T-helper 9 cell (primary cell): ENCODE measurements around the gene C9orf43.
"Not testable (repeated sequence)": the region's sequence is repeated elsewhere in the genome, so short reads cannot be mapped to it uniquely, and the experiment has no call there.

ENCODE experiments used
- DNase-seq: peaks from one replicate; pipeline ENCODE4 v3.0.0-alpha.2; 2020

The C9orf43 gene

DNA sequence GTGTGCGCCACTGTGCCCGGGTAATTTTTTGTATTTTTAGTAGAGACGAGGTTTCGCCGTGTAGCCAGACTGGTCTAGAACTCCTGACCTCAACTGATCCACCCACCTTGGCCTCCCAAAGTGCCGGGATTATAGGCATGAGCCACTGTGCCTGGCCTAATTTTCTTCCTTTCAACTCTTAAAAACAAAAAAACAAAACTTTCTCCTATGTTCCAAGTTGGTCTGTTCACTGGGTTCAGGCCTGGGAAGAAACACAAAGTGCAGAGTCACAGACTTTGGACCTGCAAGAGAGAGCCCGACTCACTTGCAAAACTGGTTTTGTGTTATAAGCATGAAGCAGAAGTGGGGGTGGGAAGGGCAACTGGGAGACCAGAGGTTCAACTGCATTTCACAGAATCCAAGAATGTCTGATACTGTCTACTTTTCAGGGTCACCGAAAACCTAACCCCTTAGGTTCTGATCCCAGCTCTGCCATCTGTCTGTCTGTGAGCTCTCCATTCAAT, 28.6 kb upstream of the C9orf43 start:
- no peak for DNase-seq

DNA sequence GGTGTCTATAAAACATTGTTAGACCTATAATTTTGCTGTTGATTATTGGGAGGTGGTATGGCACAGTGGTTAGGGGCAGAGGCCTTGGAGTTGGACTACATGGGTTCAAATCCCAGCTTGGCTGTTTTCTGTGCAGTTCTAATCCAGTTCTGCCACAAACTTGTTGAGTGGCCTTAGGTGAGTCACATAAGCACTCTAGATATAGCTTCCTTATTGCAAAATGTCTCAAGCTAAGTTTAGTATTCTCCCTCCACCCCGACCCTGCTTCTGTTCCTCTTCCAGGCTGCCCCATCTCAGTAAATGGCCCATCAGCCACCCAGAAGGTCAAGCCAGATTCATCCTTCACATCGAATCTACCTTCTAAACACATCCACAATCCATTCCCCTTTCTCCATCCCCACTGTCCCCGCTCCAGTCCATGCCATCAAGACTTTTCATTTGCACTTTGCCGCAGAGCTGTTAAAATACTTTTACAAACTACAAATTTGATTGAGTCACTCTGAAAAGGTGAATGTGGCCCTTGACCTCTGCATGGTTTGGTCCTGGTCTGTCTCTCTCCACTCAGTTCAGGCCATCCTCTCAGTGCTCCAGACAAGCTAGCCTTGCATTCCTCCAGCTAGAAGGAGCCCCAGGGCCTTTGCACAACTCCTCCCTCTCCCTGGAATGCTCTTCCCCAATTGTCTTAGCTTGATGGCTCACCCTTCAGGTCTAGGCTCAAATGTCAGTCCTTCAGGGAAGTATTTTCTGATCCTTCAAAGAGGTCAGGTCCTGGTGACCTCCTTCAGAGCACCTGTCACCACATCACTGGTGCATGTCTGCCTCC, 23.8 kb upstream of the C9orf43 start:
- DNase-seq, result no peak

DNA sequence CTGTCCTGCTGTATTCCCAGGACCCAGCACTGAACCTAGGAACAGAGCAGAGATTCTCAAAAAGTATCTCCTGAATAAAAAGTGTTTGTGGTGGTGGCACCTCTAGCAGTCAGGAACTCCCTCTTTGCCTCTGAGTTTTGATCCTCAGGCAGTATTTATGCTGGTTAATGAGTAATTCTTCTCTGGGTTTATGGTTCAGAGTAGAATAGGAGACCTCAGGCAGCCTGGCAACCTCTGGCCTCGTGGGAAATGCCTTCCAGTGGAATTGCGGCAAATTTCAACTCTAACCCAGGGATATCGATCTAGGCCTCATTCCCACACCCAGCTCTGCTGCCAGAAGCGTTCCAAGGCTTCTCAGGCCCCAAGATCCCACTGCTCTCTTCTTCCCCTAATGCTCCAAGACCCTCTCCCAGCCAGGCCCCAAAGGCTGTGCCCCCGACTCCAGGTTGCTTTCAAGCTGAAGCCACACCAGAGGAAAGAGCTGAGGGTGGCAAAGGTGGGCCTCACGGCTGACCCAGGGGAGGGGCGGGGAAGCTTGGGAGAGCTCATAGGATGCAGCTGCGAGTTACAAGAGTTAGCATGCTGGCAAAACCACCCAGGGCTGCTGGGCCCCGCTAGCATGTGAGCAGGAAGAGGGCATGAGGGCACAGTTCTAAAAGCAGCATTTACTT, 22.9 kb upstream of the C9orf43 start:
- no peak for DNase-seq

DNA sequence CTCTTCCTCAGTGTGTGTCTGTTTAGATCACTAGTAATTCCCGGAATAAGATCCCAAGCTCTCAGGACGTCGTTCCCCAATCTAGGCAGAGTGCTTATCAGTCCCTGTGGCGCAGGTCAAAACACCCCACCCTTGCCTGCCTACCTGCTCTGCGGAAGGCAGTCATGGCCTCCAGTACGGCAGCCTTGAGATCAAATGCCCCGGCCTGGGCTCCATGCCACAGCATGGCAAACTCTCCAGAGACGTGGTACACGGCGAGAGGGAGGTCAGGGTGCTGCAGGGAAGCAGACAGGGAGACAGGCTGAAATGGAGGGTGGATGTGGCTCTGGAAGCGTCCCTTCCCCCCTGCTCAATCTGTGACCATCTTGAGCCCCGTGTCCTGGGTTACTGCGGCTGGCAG, 21.7 kb upstream of the C9orf43 start:
- DNase-seq, result no peak

DNA sequence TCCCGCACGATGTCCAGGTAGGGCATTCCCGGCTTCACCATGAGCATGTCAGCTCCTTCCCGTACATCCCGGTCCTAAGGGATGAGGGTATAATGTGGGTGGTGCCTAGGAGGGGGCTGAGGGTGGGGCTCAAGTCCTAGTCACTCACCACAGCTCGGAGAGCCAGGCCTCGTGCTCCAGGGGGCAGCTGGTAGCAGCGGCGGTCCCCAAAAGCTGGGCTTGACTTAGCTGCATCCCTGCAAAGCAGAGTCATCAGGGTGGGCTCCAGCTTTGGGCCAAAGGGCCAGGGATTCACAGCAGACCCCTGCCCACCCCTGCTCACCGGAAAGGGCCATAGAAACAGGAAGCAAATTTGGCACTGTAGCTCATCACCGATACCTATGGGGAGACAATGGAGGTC, 21.1 kb upstream of the C9orf43 start:
- DNase-seq, result no peak

DNA sequence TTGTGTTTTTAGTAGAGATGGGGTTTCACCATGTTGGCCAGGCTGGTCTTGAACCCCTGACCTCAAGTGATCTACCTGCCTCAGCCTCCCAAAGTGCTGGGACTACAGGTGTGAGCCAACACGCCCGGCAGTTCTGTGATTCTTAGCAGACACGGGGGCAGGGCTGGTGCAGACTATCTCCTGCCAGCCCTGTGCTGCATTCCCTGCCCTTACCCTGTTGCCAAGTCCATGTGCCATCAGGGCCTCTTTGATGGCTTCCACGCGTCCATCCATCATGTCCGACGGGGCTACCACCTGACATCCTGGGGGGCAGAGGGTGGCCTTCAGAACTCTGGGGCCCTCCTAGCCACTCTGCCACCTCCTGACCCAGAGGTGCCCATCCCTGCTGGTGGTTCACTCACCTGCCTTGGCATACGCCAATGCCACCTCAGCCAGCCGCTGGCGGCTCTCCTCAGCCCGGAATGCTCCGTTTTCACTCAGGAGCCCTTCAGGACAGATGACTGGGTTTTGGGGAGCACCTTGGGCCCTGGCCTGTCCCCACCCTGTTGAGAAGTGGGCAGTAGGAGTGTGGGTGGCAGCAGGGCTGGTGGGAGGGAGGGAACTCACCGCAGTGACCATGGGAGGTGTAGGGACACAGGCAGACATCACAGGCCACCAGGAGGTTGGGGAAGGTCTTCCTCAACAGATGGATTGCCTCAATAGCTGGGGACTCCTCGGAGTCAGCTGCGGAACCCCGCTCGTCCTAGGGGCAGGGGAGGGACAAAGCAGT, 20.2 kb upstream of the C9orf43 start:
- no peak for DNase-seq

DNA sequence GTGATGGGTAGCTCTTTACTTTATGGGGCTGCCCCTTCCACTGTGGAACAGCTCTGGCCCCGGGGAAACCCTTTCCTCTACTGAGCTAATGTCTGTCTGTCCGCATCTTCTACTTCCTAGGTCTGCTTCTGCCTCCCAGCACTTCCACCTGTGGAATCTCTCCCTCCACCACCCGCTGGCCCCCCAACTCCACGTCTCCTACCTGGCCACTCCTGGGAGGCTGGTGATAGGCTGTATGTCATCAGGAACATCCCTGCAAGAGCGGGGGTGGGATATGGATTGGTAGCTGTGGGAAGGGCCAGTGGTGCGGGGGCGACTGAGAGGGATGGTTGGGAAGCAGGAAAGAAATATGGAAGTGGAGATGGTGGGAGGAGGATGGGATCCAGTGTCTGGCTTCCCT, 18.6 kb upstream of the C9orf43 start:
- no peak for DNase-seq

DNA sequence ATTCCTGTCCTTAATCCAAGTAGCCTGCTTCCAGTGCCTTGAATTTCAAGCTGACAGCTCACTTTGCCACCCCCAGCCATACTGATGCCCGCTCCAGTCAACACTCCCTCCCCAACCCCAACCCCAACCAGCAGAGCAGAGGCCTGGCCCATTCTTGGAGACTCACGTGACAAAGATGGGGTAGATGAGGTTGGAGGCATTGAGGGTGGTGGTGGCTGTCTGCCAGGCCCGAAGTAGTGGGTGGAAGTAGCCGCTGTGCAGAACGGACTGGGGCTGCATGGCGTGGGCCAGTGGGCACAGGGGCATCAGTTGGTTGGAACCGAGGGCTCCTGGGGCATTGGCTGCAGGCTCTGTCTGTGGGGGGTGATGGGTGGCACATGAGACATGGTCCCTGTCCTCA, 17.3 kb upstream of the C9orf43 start:
- DNase-seq, result no peak

DNA sequence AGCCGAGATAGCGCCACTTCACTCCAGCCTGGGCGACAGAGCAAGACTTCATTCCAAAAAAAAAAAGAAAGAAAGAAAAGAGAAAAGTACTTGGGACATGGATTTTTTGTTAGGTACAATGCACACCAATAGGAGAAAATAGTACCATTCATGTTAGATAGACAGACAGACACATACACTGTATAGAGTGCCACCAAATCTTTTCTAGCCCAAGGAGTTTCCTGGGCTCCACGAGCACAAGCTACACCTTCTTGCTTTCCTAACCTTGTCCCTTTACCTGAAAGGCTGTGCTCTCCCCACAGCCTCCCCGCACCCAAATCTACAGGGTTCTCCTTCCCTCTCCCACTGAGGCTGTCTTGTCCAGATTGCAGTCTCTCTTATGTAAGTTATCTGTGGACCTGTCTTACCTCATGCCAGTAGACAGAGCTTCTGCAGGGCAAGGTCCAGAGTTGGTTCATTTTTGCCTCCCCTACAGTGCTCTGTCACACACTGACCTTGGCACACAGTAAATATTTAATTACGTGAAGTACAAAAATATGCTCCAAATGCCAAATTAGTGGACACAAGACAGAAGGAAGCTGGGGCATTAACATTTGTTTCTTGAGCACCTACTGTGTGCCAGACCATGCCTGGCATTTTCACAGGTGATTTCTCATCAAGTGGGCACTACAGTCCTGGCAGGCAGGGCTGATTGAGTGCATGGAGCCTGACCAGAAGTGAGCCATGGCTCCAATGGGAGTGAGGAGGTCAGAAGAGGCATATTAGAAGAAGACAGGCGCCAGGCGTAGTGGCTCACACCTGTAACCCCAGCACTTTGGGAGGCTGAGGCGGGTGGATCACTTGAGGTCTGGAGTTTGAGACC, 15.3 kb upstream of the C9orf43 start:
- no peak for DNase-seq

DNA sequence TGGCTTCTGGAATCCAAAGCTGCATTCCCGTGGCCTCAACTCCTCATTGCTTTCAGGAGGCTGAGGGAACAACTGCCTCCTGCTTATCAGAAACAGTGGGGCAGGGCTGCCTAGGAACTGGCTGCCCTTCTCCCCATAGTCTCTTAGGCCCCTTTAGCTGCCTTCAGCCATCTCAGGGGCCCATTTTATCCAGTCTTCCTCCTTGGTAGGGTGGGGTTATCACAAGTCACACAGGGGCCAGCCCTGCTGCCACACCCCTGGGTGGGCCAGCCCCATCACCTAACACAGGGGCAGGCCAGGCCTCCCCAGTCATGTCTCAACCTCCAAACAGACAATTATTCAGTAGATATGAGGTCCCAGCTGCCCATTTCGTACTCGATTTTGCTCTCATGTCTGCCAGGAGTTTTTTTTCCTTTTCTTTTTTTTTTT, 13.3 kb upstream of the C9orf43 start:
- no peak for DNase-seq

DNA sequence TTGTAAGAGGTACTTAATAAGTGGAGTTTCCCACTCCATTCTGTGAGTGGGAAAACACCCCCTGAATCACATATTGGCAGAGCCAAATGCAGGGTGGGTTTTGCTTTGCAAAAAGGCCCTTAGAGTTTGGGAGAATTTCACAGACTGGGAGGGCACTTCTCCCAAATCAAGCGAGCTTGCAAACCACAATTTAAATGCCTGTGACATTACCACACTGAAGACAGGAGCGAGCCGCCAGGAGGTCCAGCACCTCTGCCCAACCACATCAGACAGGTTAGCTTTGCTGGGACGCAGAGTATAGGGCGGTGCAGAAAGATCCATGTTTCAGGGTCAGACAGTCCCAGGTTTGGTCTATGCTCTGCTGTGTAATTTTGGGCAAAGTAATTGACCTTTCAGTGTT, 11.8 kb upstream of the C9orf43 start:
- DNase-seq, result no peak

DNA sequence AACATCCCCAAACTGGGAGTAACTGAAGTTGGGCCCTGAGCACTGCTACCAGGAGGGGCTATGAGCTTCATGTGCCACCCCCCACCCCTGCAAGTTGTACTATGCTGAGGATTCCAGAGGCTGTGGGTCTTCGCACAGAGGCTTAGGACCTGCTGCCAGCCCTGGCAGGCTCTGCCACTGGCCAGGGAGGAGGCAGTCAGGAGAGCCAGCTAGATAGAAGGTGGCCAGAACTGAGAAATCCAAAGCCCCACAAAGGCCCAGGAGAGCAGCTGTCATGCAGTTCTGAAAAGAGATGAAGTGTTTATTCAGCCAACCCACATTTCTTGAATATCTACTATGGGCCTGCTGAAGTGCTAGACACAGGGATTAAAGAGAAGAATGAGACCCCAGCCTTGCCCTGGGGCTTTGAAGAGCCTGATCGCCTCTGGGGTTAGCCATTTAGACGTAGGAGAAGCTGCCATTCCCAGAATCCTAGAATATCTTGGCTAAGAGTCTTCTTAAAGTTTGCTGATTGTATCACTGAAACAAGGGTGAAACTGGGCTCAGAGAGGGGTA, 10.8 kb upstream of the C9orf43 start:
- no peak for DNase-seq

DNA sequence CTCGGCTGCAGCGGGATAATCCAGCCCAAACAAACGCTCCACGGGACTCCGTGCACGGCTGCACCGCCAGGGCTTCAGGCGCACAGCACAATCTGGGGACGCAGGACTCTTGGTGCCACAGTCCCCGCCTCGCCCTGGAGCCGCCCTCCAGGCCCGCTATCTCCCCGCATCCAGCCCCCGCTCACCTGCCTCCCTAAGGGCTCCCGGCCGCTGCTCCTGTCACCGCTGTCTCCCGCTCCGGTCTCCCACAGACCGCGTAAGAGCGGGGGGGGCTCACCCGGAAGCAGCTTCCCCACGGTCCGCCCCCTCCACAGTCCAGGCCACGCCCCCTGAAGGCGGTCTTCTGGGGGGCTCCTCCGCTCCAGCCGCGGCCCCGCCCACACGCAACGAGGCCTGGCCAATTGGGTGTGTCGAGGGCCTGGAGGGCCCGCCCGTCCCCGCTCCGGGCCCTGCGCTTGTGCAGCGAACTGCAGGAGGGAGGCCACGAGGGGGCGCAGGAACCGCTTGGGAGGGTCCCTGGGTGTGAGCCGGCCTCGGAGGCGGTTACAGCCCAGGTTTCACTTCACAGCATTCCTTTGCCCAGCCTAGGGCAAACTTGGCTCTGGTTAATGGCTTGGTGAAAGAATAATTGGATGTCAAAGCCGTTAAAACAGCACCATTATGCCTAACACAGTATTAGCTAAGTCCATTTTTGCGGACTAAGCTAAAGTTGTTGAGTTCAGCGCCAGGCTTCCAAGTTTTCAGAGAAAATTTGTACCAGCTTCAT, 9.3 kb upstream of the C9orf43 start, which contains the start of gene ALAD:
TSS of gene ALAD (minus strand) at position 258 of the 766 bp plus-strand sequence. CDS start 7,725 bp downstream, outside the sequence.
- peak; percentile 100 for DNase-seq

DNA sequence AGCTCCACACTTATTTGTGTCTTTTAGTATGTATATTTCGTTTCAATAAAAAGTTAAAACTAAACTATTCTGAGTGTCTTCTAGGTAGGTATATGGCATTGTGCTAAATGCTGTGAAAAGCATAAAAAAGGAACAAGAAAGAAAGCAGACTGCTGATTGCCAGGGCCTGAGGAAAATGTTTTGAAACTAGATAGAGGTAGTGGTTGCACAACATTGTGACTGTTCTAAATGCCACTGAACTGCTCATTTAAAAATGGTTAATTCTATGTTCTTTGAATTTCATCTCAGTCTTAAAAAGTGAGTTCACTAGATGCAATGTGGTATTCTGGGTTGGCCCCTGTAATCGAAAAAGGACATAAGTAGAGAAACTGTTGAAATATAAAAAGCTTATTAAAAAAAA, 6.9 kb upstream of the C9orf43 start:
- DNase-seq, result no peak

DNA sequence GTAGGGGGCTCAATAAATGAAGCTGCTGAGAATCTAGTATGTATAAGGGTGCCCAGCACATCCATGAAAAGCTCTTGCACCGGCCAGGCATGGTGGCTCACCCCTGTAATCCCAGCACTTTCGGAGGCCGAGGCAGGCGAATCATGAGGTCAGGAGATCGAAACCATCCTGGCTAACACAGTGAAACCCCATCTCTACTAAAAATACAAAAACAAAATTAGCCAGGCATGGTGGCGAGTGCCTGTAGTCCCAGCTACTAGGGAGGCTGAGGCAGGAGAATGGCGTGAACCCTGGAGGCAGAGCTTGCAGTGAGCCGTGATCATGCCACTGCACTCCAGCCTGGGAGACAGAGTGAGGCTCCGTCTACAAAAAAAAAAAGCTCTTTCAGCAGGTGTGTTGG, 4.2 kb upstream of the C9orf43 start:
- DNase-seq, result not testable (repeated sequence)

DNA sequence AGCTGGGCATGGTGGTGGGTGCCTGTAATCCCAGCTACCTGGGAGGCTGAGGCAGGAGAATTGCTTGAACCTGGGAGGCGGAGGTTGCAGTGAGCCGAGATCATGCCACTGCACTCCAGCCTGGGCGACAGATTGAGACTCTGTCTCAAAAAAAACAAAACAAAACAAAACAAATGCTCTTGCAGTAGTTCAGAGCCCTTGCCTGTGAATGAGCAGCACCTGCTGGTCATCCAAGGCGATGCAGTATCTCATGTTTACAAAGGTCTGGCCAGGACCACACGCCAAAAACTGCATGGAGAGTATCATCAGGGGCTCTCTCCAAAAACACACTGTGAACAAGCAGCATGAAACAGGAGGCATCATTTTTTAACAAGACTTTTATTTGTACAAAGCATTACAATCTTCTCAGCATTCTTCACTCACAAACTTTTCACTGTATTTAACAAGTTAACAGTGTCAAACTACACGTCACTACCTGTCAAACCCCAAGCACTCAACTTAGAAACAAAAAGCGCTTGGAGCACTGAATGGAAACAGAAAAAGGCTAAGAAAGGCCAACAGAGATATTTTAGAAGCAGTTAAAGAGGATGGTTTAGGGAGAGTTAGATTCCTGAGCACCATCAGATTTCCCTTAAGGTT, 3.6 kb upstream of the C9orf43 start:
- DNase-seq, result peak; percentile 31

DNA sequence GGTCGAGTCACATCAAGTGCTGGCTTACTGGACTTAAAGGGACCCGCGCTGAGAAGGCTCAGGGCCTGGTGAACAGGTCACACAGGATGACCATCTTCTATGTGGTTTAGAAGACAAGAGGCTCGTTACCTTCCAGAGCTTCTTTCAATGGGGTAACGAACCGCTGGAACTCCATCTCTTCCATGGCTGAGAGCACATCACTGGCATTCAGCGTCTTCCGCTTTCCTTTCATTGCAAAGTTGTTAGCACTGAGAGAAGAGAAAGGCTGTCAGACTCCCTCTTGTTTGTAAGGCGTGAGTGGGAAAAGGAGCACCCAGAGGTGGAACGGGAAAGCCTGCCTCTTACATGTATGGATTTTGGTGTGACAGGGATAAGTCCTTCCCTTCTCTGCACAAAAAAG, 1.1 kb upstream of the C9orf43 start:
- no peak for DNase-seq

DNA sequence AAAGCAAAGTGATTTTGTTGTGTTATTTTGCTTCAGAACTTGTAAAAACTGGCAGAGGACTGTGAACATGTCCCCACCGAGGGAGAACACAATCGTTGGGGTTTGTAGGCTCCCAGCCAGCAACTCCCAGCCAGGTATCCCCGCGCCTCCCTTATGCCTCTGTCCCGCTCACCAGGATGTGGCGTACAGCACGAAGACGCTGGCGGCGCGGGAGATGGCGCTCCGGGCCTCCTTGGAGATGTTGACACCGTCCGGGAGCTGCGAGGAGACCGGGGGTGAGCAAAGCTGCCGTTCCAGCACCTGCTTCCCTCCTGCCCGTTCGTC, 702 bp upstream of the C9orf43 start:
- no peak for DNase-seq

DNA sequence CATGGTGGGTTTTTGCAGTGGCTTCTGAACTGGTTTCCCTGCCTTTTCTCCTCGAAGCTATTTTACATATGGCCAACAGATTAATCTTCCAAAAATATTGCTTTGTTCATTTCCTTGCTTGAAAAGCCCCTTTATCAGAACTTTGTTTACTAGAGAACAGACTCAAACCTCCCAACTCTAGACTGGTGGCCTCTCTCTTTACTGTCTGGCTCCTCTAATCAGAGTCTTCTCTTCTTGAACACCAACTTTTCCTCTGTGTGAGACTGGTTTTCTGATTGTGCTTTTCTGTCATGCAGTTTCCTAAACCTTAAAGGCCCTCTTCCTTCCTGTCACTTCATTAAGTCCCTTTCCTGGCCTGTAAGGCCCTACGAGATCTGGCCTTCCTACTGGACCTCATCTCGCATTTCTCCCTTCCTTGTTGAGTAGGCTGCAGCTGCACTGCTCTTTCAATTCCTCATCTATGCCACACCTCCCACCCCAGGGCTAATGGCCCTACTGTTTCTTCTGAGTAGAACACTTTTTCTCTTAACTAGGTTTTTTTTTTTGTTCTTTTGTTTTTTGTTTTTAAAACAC, 5.7 kb downstream of the C9orf43 start:
- DNase-seq, result no peak

DNA sequence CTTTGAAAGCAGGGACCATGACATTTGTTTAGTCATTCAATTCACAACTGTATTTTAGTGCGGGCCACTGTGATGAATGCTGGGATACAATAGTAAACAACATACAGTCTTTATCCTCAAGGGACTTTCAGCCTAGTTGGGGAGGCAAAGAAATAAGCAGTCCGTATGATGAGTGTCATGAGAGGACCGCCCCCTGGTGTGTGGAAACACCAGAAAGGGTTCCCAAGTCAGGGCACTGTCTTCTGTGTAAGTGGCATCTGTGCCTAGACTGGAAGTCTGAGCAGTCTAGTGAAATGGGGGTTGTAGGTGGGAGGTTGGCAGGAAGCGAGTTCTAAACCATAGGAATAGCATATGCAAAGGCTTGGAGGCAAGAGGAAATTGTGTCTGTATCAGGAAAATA, 6.8 kb downstream of the C9orf43 start:
- no peak for DNase-seq

DNA sequence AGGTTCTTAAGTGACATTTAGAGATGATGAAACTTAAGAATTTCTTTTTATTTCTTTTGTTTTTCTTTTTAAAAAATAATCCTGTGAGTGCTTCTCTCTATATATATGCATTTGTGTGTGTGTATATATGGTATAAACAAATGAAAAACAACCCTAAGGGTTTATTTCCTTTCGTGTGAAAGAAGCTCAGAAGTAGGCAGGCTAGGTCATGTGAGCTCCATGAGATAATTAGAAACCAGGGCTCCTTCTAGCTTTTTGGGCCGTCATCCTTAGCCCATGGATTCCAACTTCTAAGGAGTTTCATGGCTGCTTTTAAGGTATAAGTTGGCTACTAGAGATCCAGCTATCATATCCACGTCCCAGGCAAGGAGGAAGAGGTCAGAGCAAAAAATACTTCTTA, 11.2 kb downstream of the C9orf43 start:
- DNase-seq, result no peak
